ENCODE results near the gene EMC7.

GRCh38 chr15:34065261-34065660, 36.4 kb downstream of the EMC7 start:
- TF ChIP-seq CTCF (optimal IDR thresholded peaks at IDR 0.05 in 1 of 3, IDR thresholded peaks at IDR 0.05 in 1 of 3, conservative IDR thresholded peaks at IDR 0.05 in 1 of 3; ENCODE audit: extremely low read depth in 1 of 3, insufficient read depth in 2 of 3, low read length in 3 of 3), result no peak
- TF ChIP-seq EZH2 (IDR thresholded peaks at IDR 0.05; ENCODE audit: low read length), result no peak
